Endothelial cell (in vitro differentiated cells): ENCODE results near the gene XYLT1. TPM values are rescaled to one million over a fixed set of nuclear protein-coding genes. Genes with fewer than 3 reads are reported as not detected.

Source experiments
- DNase-seq: peaks from one replicate; pipeline ENCODE4 v3.0.0; 2021; ENCODE audit warnings: low spot score
- H3K27ac Mint-ChIP-seq: one replicate; pipeline ENCODE4 v1.8.0; 2021; ENCODE audit warnings: mixed read lengths, inconsistent platforms; ENCODE audit not compliant: unreplicated experiment
- H3K27me3 Mint-ChIP-seq: one replicate; pipeline ENCODE4 v1.8.0; 2021; ENCODE audit warnings: mild to moderate bottlenecking, moderate library complexity, mixed read lengths, inconsistent platforms; ENCODE audit not compliant: unreplicated experiment
- H3K36me3 Mint-ChIP-seq: one replicate; pipeline ENCODE4 v1.8.0; 2021; ENCODE audit warnings: mild to moderate bottlenecking, low read depth, mixed read lengths, inconsistent platforms; ENCODE audit not compliant: unreplicated experiment
- H3K4me1 Mint-ChIP-seq: one replicate; pipeline ENCODE4 v1.8.0; 2021; ENCODE audit warnings: mild to moderate bottlenecking, mixed read lengths, inconsistent platforms; ENCODE audit not compliant: unreplicated experiment
- H3K4me3 Mint-ChIP-seq: one replicate; pipeline ENCODE4 v1.8.0; 2021; ENCODE audit warnings: mild to moderate bottlenecking, mixed read lengths, inconsistent platforms; ENCODE audit not compliant: unreplicated experiment
- H3K9me3 Mint-ChIP-seq: one replicate; pipeline ENCODE4 v1.8.0; 2021; ENCODE audit warnings: mixed read lengths, inconsistent platforms; ENCODE audit not compliant: unreplicated experiment
- total RNA-seq: library from RNA; stranded (reverse); fragmentation: NEBNext Ultra II Directional; extraction: Animal tissue kit (Norgen Biotek cat#: 25700); gene quantifications from one replicate; pipeline ENCODE4 v1.2.1, GENCODE V29; 2021; ENCODE audit not compliant: unreplicated experiment
- TF ChIP-seq, protein P1 (sequence below): fragments of 200-600 bp; sonication (generic); IDR thresholded peaks from one replicate; pipeline ENCODE4 v1.5.0; 2021; ENCODE audit warnings: antibody characterized with exemption; ENCODE audit not compliant: unreplicated experiment

Gene XYLT1
- total RNA-seq, 1 donor from 2014 or later = 11.1 TPM

DNA sequence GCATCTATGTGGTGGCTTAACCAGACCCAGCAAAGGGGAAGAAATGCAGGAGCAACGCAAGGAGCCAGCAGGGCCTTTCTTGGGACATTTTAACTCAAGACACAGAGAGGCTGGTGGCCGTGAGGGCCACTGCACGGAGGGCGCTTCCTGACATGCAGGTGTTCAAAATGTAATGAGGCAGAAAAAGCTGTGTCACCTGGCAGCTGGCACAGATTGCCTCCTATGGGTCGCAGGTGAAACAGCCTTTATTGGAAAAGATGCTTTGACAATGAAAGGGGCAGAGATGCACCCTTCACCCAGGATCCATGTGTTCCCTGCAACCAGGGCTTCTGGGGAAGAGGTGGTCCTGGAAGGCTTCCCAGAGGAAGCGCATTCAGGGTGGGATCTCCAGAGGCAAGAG is 219.3 kb downstream of the XYLT1 start:
- no peaks in the 10 kb centered on the region for H3K4me1 Mint-ChIP-seq
- DNase-seq = no peak
- no peak overlapping the region for H3K4me3 Mint-ChIP-seq
- TF ChIP-seq, protein P1, sequence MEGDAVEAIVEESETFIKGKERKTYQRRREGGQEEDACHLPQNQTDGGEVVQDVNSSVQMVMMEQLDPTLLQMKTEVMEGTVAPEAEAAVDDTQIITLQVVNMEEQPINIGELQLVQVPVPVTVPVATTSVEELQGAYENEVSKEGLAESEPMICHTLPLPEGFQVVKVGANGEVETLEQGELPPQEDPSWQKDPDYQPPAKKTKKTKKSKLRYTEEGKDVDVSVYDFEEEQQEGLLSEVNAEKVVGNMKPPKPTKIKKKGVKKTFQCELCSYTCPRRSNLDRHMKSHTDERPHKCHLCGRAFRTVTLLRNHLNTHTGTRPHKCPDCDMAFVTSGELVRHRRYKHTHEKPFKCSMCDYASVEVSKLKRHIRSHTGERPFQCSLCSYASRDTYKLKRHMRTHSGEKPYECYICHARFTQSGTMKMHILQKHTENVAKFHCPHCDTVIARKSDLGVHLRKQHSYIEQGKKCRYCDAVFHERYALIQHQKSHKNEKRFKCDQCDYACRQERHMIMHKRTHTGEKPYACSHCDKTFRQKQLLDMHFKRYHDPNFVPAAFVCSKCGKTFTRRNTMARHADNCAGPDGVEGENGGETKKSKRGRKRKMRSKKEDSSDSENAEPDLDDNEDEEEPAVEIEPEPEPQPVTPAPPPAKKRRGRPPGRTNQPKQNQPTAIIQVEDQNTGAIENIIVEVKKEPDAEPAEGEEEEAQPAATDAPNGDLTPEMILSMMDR = no peak
- peaks cover 1% of the 10 kb centered on the region for H3K27me3 Mint-ChIP-seq
- H3K36me3 Mint-ChIP-seq = no peaks in the 10 kb centered on the region
- H3K9me3 Mint-ChIP-seq = no peaks in the 10 kb centered on the region
- H3K27ac Mint-ChIP-seq = no peak overlapping the region

DNA sequence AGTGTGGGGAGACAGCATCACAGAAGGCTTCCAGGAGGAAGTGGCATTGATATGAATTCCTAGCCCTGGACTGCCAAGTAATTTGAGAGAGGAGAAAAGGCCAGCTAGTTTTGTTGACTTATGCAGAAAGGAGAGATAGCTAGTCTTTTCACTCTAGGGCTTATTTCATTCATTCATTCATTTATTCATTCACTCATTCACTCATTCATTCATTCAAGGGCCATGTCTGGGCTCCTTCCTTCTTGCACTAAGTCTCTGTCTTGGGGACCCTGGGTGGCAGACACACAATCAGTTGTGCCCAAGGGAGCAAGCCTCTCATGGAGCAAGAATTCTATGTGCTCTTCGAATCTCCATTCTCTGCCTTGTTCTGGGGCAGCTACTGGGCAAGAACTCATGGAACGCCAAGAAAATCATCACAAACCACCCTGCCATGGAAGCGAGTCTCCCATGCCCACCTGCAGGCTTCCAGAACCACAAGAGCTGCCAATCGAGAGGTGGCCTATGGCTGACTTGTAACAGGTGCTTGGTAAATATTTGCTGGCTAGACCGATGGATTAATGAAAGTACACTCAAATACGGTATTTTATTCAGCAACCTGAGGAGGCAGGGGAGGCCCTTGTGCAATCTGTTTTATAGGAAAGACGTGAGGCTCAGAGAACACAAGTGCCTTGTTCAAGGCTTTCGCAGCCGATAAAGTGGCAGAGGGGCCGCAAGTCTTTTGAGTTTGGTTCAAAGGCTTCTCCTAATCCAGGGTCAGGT is 223.6 kb downstream of the XYLT1 start:
- TF ChIP-seq, protein P1 = no peak
- no peak overlapping the region for H3K4me3 Mint-ChIP-seq
- H3K4me1 Mint-ChIP-seq = no peaks in the 10 kb centered on the region
- no peak for DNase-seq
- peaks cover 1% of the 10 kb centered on the region for H3K27me3 Mint-ChIP-seq
- H3K27ac Mint-ChIP-seq = no peak overlapping the region
- H3K9me3 Mint-ChIP-seq = no peaks in the 10 kb centered on the region
- no peaks in the 10 kb centered on the region for H3K36me3 Mint-ChIP-seq

DNA sequence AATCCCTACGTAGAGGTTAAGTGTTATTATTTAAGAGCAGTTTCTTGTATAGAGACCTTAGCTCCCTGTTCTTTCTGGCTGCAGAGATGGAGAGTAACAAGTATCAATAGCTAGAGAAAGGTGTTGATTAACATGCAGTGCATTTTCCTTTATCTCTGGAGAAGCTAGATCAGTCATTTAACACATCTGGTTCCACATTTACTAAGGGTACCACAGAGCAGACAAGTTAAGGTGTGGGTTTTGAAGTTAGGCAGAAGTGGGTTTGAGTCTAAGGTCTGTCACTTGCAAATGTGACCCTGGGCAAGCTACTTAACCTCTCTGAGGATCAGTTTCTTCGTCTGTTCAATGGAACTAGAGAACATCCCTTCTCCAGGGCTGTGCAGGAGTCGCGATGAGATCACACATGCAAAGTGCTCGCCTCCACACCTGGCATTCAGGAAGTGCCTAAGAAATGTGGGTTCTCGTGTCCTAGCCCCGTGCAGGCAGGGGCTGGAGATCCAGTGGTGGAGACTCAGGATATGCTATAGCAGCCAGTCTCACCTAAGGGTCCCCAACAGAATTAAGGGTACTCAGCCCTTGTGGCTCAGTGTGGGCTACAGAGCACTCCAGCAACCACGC is 224.4 kb downstream of the XYLT1 start:
- no peak for DNase-seq
- TF ChIP-seq, protein P1 = no peak
- peaks cover under 1% of the 10 kb centered on the region for H3K27me3 Mint-ChIP-seq
- no peak overlapping the region for H3K27ac Mint-ChIP-seq
- no peak overlapping the region for H3K4me3 Mint-ChIP-seq
- H3K9me3 Mint-ChIP-seq = no peaks in the 10 kb centered on the region
- no peaks in the 10 kb centered on the region for H3K36me3 Mint-ChIP-seq
- no peaks in the 10 kb centered on the region for H3K4me1 Mint-ChIP-seq

DNA sequence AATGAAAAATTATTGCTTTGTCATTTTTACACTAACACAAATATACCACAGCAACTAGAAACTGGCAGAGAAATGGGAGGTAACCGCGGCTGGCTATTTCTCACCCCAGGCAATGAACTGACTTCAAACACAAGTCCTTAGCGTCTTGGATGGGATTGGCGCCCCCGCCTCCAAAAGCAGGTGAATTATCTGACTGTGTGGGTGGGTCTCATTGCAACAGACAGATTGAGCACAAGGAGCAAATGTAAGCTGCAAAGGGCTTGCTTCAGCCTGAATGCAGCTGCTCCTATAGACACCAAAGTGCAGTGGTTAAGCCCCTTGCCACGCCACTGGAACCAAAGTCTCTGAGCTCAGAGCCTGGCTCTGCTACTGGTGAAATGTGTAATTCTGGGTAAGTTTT is 225.0 kb downstream of the XYLT1 start:
- H3K4me3 Mint-ChIP-seq = no peak overlapping the region
- no peak for DNase-seq
- no peaks in the 10 kb centered on the region for H3K36me3 Mint-ChIP-seq
- H3K4me1 Mint-ChIP-seq = no peaks in the 10 kb centered on the region
- H3K9me3 Mint-ChIP-seq = no peaks in the 10 kb centered on the region
- no peaks in the 10 kb centered on the region for H3K27me3 Mint-ChIP-seq
- no peak overlapping the region for H3K27ac Mint-ChIP-seq
- TF ChIP-seq, protein P1 = no peak
